GM12891 (cell line): ENCODE measurements around the gene CFC1B.
"Not testable (repeated sequence)": the region's sequence is repeated elsewhere in the genome, so short reads cannot be mapped to it uniquely, and the experiment has no call there.

ENCODE experiments used
- PAX5 ChIP-seq: IDR thresholded peaks from 2 replicates; pipeline ENCODE4 v1.6.1; 2011; ENCODE audit warnings: low read length, moderate library complexity, mild to moderate bottlenecking; ENCODE audit not compliant: insufficient read depth, severe bottlenecking
- POLR2A ChIP-seq: IDR thresholded peaks from 2 replicates; pipeline ENCODE4 v1.6.1; 2011; ENCODE audit warnings: low read depth, low read length, control low read depth
- POLR2AphosphoS5 ChIP-seq: IDR thresholded peaks from 2 replicates; pipeline ENCODE4 v1.6.1; 2011; ENCODE audit warnings: low read depth, low read length, control low read depth
- POU2F2 ChIP-seq: IDR thresholded peaks from 2 replicates; pipeline ENCODE4 v1.6.1; 2011; ENCODE audit warnings: low read depth, mild to moderate bottlenecking, control low read depth, low read length, moderate library complexity
- SPI1 ChIP-seq: IDR thresholded peaks from 2 replicates; pipeline ENCODE4 v1.6.1; 2011; ENCODE audit warnings: low read depth, low read length, control low read depth
- TAF1 ChIP-seq: IDR thresholded peaks from 2 replicates; pipeline ENCODE4 v1.6.1; 2011; ENCODE audit warnings: low read depth, low read length, control low read depth

- not testable (repeated sequence) for TF ChIP-seq POLR2AphosphoS5, POLR2A, SPI1, TAF1, POU2F2, PAX5
These were observed 6.4 kb downstream of the CFC1B start for GRCh38 chr2:130527365-130527967.
